GM12874 (cell line): ENCODE measurements around the gene PRKN.

Experiments
- CTCF ChIP-seq: IDR thresholded peaks from 2 replicates; pipeline ENCODE4 v1.5.1; 2011; ENCODE audit warnings: low read depth, mild to moderate bottlenecking, control low read depth, low read length, moderate library complexity; ENCODE audit not compliant: insufficient read depth

Gene PRKN

DNA sequence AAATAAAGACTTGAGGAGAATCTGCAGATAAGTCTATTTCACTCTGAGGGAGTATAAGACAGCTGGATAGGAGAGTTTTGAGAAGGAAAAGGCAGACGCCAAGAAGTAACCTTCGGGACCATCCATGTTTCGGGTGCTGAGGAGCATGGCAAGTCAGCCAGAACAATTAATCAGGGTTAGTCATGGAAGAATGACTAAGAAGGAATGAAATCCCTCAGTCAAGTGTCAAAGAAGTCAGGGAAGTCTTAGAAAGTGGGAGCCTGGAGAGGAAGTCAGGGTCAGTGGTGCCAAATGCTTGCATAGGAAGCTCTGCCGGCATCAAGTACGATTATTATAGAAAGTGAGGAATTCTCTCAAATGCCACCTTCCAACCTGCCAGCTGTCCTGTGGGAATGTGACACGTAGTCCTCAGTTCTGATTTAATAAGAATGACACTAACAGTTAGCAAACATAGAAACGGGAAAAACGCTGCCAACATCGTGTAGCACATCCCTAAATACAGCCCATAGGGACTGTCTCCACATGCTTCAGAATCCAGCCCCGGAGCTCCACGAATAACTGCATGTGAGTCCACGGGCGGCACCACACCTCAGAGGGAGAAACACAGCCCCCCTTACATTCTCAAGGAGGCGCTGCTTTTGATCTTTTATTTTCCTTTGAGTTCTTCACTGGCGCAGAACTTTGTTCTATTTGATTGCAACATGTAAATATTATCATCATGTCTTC is 602.7 kb downstream of the PRKN start:
- TF ChIP-seq CTCF, result no peak

DNA sequence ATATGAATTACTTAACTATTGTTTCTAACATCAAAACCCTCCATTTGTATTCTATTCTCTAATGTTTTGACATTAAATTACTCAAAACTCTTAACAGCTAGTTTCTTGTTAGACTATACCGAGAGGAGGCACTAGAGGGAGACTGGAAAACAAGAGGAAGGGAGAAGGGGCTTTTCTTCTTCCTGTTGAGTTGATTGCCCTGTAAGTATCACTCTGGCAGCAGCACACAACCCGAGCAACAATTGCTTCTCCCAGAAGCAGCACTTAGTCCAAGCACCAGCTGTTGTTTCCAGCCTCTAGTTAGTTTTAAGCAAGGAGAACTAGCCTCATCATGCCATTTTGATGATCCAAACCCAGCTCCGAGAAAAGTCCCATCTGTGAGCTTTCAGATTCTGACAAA is 603.8 kb downstream of the PRKN start:
- TF ChIP-seq CTCF, result no peak

GRCh38 chr6:162119341-162119740 is 608.2 kb downstream of the PRKN start:
- no peak for TF ChIP-seq CTCF

DNA sequence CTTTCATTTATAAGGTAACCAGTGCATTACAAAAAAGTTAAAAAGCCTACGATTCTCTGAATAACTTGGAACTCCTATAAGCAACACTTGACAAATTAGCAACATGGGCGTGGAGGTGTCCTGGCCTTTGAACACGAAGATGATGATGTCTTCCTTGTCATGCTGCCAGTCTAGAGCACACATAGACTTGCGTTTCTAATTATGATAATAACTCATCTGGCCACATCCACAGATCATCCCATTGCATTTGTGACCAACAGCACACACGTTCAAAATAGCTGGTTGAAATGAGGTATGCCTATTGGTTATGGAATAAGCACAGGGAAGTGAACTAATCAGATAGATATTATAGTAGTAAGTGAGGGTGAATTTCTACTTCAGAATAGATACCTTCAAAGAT is 608.9 kb downstream of the PRKN start:
- TF ChIP-seq CTCF, result no peak

GRCh38 chr6:162116902-162117525 is 610.6 kb downstream of the PRKN start:
- no peak for TF ChIP-seq CTCF

DNA sequence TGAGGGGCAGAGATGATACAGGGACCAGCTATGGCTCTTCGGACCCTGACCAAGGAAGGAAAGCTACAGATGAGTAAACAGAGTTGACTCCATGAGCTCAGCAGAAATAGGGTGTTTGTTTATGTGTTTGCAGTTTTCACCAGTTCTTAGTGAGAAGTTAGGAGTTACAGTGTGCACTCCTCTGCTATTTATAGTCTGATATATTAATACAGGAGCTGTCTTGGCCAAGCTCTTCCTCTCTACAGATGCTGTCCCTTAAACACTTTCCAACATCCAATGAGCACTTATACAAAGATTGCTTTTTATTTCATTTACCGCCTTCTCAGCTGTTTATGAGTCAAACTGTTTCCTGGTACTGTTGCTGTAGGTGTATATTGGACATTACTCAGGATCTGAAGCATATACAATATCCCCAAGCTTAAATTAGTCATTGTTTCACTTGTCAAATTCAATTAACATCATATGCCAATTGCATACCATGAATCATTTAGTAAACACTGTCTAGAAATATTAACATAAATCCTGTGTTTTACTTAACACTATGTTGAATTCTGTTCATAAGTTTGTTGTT is 618.0 kb downstream of the PRKN start:
- no peak for TF ChIP-seq CTCF

DNA sequence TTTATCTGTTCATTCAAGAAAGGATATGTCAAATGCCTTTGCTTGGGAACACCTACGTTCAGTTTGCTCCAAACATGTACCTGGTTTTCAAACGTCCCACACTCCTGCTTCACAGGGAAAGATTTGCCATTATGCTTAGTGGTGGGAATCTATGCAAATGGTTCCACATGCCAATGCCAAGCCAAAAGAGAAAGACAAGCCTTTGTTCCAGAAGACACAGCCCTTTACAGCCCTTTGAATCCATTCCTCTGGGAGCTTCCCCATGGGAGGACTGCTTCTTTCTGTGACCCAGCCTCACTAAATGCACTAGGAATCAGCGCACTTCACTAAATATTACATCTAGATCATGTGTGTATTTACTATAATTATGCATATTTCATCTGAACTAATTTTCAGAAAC is 619.5 kb downstream of the PRKN start:
- TF ChIP-seq CTCF, result no peak
